ENCODE data around the gene LRRC36.

DNA sequence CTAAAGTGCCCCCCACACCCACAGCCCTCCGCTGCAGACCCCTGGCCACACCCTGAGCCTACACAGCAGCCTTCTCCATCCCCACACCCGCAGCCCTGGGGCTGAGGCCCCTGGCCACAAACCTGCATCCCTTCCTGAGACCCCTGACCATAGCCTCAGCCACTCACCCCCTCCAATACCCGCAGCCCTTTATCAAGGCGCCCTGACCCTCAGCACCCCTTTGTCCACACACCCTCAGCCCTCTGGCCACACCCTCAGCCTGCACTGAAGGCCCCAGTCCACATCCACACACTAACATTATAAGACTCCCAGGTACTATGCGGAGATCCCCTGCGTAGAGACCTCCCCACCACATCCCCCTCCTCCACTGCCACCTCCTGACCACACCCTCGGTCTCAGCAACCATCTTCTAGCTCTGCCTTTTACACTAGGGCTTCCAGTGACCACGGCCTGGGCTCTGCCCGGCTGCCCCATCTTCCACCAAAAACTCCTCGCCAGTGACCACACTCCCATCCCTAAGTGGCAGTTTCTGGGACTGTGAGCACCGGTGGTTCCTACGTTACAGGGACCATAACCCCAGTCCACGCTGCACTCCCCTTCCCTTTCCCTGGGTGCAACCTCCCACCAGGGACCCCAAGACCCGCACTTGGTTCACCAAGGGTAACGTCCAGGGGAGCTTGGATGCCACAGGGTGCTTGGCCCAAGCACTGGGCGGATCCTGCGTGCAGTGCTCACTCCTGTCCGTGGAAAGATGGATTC, 65.9 kb downstream of the LRRC36 start:
- no peak for TF ChIP-seq CTCF (IDR thresholded peaks at IDR 0.05)
- no peak for TF ChIP-seq POLR2AphosphoS5 (IDR thresholded peaks at IDR 0.05)
- TF ChIP-seq EP300 (IDR thresholded peaks at IDR 0.05), result no peak
- TF ChIP-seq POLR2A (IDR thresholded peaks at IDR 0.05), result no peak
